OCI-LY7 (cell line): ENCODE measurements around the gene PSKH1.

Experiments
- CTCF ChIP-seq: fragments of 200-600 bp; sonication (generic); conservative IDR thresholded peaks from 2 replicates; pipeline ENCODE4 v1.5.1; 2014; ENCODE audit warnings: mild to moderate bottlenecking, antibody characterized with exemption, low read length, moderate library complexity, mixed read lengths
- EZH2phosphoT487 ChIP-seq: fragments of 200-600 bp; sonication (generic); IDR thresholded peaks from 2 replicates; pipeline ENCODE4 v1.6.1; 2018; ENCODE audit warnings: low read depth, borderline replicate concordance, mild to moderate bottlenecking, mixed run types, antibody characterized with exemption, low read length, moderate library complexity, mixed read lengths

DNA sequence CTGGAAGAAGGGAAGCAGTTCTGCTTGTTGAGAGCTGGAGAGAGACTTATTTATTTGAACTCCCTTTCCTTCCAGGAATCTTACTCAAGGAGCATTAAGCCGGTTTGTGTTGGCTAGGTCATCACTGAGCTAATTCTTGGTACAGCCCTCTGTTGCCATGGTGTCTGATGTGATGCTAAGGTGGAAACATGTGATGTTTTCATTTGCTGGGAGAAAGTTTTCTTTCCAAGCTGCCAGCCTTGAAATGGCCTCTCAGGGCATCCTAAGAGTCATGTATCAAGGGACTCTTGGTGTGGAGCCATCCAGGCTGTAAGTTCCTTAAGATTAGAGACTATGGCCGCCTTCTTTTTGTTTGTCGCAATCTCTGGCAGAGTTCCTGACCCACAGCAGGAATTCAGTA, 4.2 kb downstream of the PSKH1 start:
- TF ChIP-seq CTCF (no peak), EZH2phosphoT487 (no peak)
